HG03045 (cell line): ENCODE data around the gene DOCK1.

Experiments used
- ATAC-seq: cut with Tn5 transposase; IDR thresholded peaks from one replicate; pipeline ENCODE4 v1.9.1; 2021; ENCODE audit warnings: mild to moderate bottlenecking, moderate library complexity; ENCODE audit not compliant: unreplicated experiment

DOCK1 gene

DNA sequence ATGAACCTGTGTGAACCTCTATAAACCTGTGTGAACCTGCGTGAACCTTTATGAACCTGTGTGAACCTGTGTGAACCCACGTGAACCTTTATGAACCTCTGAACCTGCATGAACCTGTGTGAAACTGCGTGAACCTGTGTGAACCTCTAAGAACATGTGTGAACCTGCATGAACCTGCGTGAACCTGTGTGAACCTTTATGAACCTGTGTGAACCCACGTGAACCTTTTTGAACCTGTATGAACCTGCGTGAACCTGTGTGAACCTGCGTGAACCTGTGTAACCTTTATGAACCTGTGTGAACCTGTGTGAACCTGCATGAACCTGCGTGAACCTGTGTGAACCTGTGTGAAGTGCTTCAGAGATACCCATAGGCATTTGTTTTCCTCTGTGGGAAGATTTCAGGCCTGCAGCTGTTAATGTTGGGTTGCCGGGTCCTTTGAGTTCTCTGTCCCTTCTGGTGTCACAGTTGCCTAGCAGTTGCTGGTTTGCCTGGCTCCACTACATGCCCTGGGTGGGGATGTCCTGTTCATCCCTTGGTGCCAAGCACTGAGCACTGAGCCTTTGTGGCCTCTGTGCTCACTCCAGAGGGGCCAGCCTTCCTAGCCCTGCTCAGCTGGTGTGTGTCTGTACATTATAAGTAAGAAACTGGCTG is 97.9 kb downstream of the DOCK1 start:
- no peak for ATAC-seq

DNA sequence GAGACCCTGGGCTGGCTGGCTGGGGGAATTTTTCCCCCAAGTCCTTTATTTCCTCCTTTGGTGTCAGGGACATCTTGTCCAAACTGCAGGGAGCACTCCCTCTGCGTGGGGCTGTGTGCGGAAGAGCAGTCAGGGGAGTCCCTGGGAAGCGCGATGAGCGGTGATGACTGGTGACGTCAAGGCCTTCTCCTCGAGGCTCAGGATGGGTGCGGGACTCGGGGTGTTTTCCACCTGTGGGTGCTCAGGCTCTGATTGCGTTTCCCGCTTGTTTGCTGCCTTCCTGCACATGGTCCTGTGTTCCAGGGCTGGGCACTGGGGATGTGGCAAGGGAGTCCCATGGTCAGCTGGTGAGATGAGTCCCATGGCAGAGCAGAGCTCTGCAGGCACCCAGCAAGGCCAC is 101.2 kb downstream of the DOCK1 start:
- no peak for ATAC-seq

DNA sequence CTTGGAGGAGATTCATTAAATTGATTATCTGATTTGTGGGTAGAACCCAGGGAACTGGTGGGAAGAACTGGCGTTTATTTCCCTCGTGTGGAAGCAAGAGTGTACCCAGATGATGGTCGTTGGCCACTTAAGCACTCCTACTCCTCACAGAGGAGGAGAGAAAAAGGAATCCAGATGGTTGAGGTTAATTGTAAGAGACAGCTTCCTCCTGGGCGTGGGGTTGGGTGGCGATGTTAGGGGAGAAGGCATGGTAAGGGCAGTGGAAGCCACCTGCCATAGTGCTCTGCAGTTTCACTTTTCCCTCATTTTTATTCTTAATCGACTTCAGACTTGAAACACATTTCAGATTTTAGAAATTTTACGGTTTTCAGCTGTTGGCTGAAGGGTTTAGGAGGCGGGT is 104.1 kb downstream of the DOCK1 start:
- ATAC-seq = no peak

DNA sequence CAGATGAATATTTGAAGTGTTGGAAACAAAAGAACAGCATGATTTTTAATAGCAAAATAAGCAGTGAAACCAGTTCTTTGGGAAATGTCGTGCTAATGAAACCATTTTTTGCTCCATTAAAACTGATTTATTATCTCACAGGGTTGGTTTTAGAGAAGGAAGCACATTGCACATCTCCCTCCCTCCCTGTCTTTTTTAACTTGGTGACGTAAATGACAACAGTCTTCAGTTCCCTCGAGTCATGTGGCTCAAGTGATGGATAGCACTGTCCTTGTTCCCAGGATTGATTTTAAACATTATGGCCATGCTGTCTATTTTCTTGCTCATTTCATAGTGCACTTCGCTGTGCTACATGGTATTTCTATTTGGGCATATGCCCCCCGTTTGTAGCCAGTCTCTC is 105.9 kb downstream of the DOCK1 start:
- no peak for ATAC-seq

DNA sequence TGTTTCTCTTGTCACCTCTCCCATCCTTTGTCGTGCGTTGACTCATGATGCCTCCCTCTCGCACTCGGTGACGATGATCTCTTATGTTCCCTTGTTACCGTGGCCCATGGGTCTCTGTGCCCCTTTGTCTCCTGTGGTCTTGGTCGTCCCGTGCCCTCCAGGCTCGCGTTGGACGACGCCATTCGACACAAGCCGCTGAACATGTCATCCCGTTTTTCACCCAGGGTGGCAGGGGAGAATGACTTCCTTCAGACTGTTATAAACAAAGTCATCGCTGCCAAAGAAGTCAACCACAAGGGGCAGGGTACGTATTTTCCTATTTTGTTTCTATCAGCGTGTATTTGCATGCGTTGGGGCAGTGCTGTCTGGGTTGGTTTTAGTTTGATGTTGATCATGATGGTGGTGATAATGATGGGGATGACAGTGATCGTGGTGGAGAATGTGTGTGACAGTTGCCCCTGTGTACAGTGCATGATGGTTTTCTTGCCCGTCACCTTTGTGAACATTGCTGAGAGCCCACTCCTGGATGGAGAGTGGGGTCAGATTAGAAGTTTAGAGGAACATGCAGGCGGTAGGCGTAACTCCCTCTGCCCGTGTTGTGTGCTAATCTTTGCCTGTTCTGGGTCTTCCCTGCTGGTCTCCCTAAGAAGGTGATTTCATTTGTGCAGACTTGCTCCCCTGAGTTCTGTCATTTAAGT is 107.0 kb downstream of the DOCK1 start:
- no peak for ATAC-seq

DNA sequence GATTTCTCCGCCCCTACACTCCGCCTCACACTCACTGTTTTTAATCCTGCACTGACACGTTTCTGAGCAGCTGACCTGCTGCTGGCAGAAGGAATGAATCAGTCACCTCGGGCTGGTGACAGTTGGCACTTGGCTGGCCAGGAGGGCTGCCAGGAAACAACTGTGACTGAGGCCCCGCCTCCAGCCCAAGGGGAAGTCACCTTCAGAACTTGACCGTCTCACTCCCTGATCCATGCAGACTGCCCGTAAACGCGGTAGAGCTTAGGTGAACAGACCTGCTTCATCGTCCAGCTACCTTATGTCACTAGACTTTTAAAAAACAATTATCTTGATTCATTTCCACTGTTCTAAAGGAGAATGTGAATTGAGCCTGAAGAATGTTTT is 107.5 kb downstream of the DOCK1 start:
- no peak for ATAC-seq

DNA sequence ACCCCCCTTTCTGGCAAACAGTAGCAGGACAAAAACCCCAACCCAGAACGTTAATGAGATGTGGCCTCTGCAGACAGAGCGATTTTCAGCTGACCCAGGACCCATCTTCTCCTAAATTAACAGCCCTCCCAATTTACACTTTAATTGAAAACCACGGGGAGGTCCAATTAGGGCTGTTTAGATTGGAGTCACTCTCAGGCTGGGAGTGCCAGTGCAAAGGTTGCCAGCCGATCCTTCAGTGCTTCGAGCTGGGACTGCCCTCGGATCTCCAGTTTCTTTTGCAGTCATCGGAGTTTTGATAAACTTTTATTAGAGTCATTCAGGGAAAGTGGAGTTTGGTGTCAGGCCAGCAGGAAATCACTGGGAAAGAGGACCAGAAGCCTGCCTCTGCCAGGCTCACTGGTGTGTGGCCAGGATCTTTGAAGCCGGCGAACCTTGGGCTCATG is 108.0 kb downstream of the DOCK1 start:
- ATAC-seq = no peak

DNA sequence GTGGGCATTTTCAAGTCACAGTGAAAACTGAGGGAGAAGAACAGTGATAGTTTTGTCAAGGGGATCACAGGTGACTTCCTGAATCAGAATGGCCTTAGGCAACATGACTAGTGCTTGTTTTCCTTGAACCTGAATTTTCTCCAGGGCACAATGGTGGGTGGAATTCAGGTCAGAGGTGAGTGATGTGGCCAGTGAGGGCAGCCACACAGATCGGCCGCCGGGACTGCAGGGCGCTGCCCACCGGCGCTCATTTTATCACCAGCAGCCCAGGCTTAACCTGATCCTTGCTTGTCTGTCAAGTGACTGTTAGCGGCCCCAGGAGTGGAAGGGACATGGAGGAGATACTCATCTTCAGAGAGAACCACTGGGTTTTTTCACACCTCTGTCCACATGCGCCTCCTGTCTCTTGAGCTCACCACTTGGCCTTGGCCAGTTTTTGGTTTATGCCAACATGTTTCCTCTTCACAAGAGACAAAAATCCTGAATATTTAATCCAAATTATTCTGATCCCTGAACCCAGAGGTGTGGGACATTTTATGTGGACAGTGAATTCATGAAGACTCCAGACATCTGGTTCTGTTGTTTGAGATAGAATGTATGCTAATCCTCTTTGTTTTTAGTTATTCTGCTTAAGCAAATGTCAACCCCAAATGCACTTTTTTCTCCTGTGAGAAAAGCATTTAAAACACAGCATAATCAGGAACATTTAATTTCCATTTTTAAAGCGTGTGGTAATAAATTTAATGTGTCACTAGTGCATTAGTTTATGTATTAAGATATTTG is 108.7 kb downstream of the DOCK1 start:
- no peak for ATAC-seq

DNA sequence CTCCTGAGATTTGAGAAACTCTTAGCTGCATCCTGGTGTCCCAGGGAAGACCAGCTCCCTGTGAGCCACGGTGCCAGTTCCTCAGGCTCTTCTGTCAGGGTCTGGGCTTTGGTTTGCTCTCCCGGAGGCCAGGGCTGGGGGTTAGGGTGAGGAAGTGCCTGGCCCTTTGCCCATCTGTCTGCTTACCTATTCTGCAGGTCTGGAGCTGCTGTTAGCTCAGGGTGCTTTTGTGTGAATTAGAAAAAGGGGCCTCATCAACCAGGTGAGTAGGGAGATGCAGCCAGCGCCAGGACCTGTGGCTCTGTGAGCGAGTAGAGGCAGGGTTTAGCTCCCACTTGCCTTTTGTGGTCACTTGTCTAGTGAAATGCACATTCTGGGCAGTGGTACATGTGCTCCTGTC is 109.4 kb downstream of the DOCK1 start:
- ATAC-seq = no peak

DNA sequence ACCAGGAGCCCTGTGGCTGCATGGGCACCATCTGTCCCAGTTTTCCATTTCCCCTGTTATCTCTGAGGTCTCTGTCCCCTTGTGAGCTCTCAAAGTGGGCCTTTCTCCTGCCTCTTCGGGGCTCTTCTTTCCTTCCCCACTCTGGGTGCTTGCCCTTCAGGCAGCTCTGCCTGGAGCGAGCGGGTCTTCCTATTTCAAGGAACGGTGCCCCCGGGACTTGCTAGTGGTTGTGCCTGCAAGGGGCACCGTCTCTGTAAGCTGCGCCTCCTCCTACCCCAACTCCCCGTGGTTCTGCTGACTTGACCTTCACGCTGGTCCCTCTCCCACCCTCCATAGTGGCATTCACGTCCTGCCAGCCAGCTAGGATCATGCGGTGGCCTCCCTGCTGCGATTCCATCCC is 110.1 kb downstream of the DOCK1 start:
- no peak for ATAC-seq

DNA sequence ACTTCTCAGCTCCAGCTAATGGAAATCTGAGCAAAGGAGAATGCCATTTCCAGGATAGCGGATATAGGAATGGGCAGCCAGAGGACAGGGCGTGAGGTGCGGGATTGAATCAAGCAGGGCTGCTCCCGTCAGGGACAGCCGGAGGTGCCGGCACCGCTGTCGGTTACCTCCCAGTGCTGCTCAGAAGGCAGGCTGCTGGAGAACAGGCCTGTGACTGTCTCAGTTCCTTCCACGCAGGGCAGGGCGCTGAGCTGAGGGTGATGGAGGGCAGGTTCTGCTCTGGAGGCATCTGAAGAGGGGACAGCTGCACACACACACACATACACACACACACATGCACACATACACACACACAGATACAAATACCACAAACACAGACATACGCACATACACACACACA is 111.1 kb downstream of the DOCK1 start:
- ATAC-seq = no peak

DNA sequence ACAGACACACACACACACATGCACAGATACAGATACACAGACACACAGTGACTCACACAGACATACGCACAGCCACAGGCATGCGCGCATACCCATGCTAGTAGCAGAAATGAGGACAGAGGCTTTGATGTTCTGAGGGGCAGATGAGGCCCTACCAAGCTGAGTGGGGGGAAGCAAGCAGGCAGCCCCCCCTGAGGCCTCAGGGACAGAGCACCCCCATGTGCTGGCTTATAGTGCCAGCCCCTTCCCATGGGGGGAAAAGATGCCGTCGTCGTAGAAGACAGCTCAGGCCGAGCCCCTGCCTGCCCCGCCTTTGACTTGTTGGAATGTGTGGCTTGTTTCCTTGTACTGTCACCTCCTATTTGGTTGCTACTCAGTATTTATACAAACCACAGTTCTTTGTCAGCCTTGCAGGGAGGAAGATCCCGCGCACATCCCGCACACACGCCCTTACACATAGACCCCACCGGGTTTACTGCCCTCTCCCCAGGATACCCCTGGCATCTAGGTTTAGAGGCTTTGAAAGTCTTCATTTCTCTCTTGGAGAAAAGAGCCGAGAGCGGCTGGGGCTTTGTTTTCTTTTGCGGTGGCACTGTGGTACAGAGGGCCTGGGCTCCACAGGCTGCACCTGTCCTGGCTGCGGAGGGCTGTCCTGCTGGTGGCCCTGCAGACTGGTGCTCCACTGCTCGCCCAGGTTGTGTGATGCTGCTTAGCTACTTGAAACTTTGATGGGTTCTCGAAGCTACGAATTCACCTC is 112.5 kb downstream of the DOCK1 start:
- no peak for ATAC-seq

DNA sequence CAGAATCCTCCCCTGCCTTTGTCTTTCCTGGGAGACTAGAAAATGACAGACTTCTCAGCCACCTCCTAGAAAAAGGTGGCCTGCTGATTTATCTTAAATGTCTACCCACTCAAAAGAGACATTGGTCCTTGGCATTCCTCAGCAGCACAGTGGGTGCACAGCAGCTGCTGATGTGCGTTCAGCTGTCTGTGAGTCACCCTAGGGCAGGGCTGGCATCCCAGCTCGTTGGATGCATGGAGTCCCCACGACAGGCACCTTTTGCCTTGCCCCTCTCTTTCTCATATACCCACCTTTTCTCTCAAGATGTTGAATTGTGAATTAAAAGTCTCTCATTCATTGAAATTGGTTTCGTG is 113.0 kb downstream of the DOCK1 start:
- ATAC-seq = no peak

DNA sequence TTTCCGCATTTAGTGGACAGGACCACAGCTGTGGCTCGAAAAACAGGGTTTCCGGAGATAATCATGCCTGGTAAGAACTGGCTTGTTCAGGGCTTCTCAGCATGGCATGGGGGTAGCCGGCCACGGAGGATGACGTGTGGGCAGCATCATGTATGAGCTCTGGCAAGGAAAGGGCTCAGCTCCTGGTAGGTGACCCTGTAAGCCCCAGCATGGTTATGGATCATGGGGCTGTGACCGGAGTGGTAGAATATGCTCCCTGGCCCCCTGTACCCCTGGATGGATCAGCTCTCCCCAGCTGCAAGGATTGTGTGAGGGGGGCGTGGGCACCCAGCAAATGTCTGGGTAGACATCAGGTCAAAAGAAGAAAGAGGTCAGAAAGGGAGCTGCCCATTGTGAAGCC is 113.5 kb downstream of the DOCK1 start:
- no peak for ATAC-seq

DNA sequence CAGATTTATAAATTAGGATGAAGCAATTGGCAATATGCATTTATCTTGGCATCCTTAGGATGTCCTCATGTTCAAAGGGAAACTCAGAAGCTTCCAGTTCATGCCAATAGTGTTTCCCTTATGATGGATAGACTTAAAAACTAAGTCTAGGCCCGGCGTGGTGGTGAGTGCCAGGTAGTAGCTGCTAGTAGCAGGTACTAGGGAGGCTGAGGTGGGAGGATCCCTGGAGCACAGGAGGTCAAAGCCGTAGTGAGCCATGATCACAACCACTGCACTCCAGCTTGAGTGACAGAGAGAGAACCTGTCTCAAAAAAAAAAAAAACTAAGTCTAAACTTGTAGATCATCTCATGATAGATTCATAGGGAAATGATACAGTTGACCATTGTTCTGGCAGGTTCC is 115.0 kb downstream of the DOCK1 start:
- no peak for ATAC-seq

DNA sequence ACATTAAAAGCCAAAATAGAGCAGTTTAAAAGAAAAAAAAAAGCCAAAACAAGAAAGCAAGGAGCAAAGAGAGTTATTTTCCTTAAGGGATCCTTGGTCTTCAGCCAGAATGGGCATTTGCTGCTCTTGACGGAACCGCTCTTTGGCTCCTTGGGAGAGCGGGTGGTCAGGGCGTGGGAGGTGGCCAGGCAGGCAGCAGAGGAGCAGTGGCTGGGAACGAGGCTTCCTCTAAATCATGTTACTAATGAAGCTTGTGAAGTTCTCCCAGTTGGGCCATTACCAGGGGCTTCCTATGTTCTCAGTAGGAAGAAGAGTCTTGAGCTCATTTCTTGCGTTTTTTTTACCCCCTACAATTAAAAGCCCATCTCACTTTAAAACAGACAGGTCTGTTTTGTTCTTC is 116.6 kb downstream of the DOCK1 start:
- ATAC-seq = no peak

DNA sequence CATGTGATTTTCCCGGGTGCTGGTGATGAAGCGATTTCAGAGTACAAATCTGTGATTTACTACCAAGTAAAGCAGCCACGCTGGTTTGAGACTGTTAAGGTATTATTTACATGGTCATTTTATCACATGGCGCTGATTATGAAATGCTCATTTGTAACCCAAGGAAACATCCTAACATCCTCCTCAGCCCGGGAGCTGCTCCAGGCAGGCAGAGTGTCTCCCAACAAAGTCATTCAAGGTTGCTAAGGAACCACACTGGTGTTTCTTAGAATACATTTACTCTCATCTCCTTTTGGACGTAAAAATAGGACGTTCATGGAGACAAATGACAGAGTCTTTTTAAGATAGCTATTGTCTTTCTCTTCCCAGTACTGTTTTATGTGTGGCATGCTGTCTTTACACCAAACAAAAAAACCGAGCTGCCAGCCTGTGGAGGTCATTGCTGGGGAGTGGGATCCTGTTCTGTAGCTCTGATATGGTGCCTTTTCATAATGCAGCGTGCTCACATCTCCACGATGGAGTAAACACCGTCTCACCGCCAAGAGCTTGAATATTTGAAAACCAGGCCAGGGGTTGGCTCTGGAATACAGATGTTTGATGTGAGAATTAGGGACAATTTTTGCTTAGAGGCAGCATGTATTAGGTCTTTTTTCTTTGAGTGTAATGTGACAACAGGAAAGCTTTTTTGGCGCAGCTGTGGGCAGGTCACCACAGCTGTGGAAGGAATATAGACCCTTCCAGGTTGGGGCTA is 119.6 kb downstream of the DOCK1 start:
- no peak for ATAC-seq

DNA sequence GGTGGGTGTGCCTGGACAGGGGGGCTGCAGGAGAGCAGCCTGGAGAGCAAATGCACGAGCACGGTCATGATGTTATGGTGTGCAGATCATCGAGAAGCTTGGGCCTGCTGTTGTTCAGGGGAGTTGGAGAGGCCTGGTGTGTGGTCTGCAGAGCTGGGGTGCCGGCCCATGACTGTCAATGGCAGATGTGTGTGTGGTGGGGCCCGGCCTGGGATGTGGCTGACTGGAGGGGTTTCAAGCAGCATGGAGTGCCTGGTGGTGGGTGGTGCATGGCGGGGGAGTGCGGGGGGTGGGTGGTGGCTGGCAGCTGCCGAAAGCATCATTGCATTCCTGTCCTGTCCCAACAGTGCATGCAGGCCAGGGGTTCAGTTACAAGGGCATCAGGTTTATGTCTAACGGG is 122.6 kb downstream of the DOCK1 start:
- ATAC-seq = no peak

DNA sequence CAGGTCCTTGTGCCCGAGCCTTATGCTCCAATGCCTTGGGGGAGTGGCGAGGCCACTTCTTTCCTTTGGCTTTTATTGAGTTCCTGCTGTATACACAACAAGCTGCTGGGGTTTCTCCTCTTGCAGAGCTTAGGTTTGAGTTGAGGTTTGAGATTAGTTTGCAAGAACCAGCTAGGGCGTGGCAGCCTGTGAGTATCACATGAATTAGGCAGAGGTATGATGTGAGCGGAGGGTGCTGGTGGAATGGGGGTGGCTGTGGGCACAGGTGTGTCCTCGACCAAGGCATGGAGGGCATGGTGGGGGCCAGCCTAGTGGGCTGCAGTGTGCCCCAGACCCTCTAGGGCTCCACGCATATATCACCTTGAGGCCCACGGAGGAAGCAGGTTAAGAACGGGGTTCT is 123.3 kb downstream of the DOCK1 start:
- ATAC-seq = no peak

DNA sequence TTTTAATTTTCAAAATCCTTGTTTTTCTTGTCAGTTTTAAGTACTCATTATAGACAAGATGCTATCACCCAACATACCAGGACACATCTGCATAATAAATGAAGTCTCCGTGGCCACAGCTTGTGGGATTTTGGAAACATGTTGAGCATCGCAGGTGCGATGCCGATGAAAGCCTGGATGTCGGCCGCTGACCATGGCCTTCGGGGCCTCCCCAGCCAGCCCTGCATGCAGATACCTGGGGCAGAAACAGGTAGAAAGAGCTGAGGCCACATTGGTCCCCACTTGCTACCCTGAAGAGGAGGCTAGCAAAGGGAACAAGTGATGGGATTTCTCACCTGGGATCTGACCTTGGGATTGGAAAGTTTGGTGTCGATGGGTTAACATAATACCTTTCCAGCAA is 123.8 kb downstream of the DOCK1 start:
- no peak for ATAC-seq
